Gastroesophageal sphincter (tissue), 4 donors: ENCODE data around the gene FNDC3B. TPM values are rescaled to one million over a fixed set of nuclear protein-coding genes. Genes with fewer than 3 reads are reported as not detected.

Source experiments
- ATAC-seq: fragments of 150-250 bp; one replicate; pipeline ENCODE4 v1.9.1; 2016; ENCODE audit warnings: mild to moderate bottlenecking, moderate library complexity
- H3K27ac ChIP-seq, 4 donors: fragments of 200-600 bp; sonication (generic) in 3 of 4; 1 replicate in 3 of 4; 2 replicates in 1 of 4; pipeline ENCODE4 v1.5.1; 2016 to 2019
- H3K27me3 ChIP-seq: fragments of 200-600 bp; sonication (generic); one replicate; pipeline ENCODE4 v1.5.1; 2019
- H3K36me3 ChIP-seq, 2 donors: fragments of 200-600 bp; sonication (generic); one replicate each; pipeline ENCODE4 v1.5.1; 2019; ENCODE audit warnings: control low read depth in 1 of 2
- H3K4me1 ChIP-seq, 3 donors: fragments of 200-600 bp; sonication (generic); 1 replicate in 2 of 3; 2 replicates in 1 of 3; pipeline ENCODE4 v1.5.1; 2016 to 2019; ENCODE audit warnings: control low read depth in 2 of 3
- H3K4me3 ChIP-seq, 2 donors: fragments of 200-600 bp; sonication (generic); one replicate each; pipeline ENCODE4 v1.5.1; 2019; ENCODE audit warnings: mild to moderate bottlenecking in 1 of 2, moderate library complexity in 1 of 2
- H3K9me3 ChIP-seq, 3 donors: fragments of 200-600 bp; sonication (generic); one replicate each; pipeline ENCODE4 v1.5.1; 2017 to 2019; ENCODE audit warnings: control low read depth in 2 of 3
- CTCF ChIP-seq, 4 experiments: fragments of 200-600 bp in 2 of 4; fragments of 450-650 bp in 2 of 4; sonication (generic) in 1 of 4; IDR thresholded peaks; one replicate each; pipeline ENCODE4 v1.5.1; 2017 to 2019; ENCODE audit warnings: antibody characterized with exemption in 4 of 4, mild to moderate bottlenecking in 2 of 4, moderate library complexity in 2 of 4
- EP300 ChIP-seq: sonication (generic); formaldehyde crosslinking; IDR thresholded peaks from one replicate; pipeline ENCODE4 v1.6.1; 2017; ENCODE audit warnings: antibody characterized with exemption, mild to moderate bottlenecking
- POLR2A ChIP-seq, 2 donors: fragments of 450-650 bp; IDR thresholded peaks; one replicate each; pipeline ENCODE4 v1.6.1; 2017; ENCODE audit warnings: antibody characterized with exemption in 2 of 2, mild to moderate bottlenecking in 2 of 2, moderate library complexity in 1 of 2
- POLR2AphosphoS5 ChIP-seq: sonication (generic); formaldehyde crosslinking; IDR thresholded peaks from one replicate; pipeline ENCODE4 v1.6.1; 2017; ENCODE audit warnings: antibody characterized with exemption
- WGBS, 2 donors: methylation state at CpG; one replicate each; pipeline ENCODE4 v1.1.5; 2018; ENCODE audit warnings: low coverage in 1 of 2; 5-methylcytosine and 5-hydroxymethylcytosine counted together
- total RNA-seq, 4 donors: library from RNA; depleted of rRNA; stranded (reverse); fragments of >200 nt; gene quantifications; one replicate each; pipeline ENCODE4 v1.1.0, GENCODE V29; 2016

FNDC3B gene
- total RNA-seq, 4 donors from 2014 or later, result 53.1 to 97.2 (median 70.8) TPM

GRCh38 chr3:172155897-172156585 lies 116.7 kb downstream of the FNDC3B start:
- H3K4me3 ChIP-seq, result no peak overlapping the region
- ATAC-seq, result no peak
- peak overlapping the region in 2 of 4 donors; percentile 8 to 84 for H3K27ac ChIP-seq
- 74 to 76% methylated on average over 4 to 8 of the region's 8 CpGs for WGBS, 2 donors
- TF ChIP-seq POLR2A (IDR thresholded peaks at IDR 0.05) (no peak), CTCF (IDR thresholded peaks at IDR 0.05) (no peak), EP300 (no peak), POLR2AphosphoS5 (no peak)
- no peaks in the 10 kb centered on the region for H3K36me3 ChIP-seq
- H3K4me1 ChIP-seq, result peaks cover 5 to 80% (median 26%) of the 10 kb centered on the region in 3 donors
- H3K9me3 ChIP-seq, result no peaks in the 10 kb centered on the region
- no peaks in the 10 kb centered on the region for H3K27me3 ChIP-seq

- no peak overlapping the region for H3K4me3 ChIP-seq
- no peaks in the 10 kb centered on the region for H3K27me3 ChIP-seq
- no peaks in the 10 kb centered on the region for H3K36me3 ChIP-seq
- no peaks in the 10 kb centered on the region for H3K9me3 ChIP-seq
- peak overlapping the region in 2 of 4 donors; percentile 8 to 25 for H3K27ac ChIP-seq
- ATAC-seq, result no peak
- H3K4me1 ChIP-seq, result peaks cover 5 to 80% (median 26%) of the 10 kb centered on the region in 3 donors
- no peak for TF ChIP-seq POLR2A (IDR thresholded peaks at IDR 0.05)
- TF ChIP-seq POLR2AphosphoS5, result no peak
- TF ChIP-seq EP300, result no peak
- no peak for TF ChIP-seq CTCF (IDR thresholded peaks at IDR 0.05)
- 66% methylated on average over 5 of the region's 5 CpGs for WGBS, 2 donors
Observed at GRCh38 chr3:172156586-172156955, 117.2 kb downstream of the FNDC3B start.

GRCh38 chr3:172157564-172158258 lies 118.3 kb downstream of the FNDC3B start:
- Histone ChIP-seq H3K4me3 (no peak overlapping the region), H3K27ac (no peak overlapping the region), H3K27me3 (no peaks in the 10 kb centered on the region), H3K4me1 (peaks cover 5 to 68% (median 17%) of the 10 kb centered on the region in 3 donors), H3K9me3 (no peaks in the 10 kb centered on the region), H3K36me3 (no peaks in the 10 kb centered on the region)
- TF ChIP-seq CTCF (IDR thresholded peaks at IDR 0.05), result no peak
- no peak for TF ChIP-seq POLR2A (IDR thresholded peaks at IDR 0.05)
- TF ChIP-seq EP300, result no peak
- no peak for ATAC-seq
- 92 to 100% methylated on average over 2 to 3 of the region's 3 CpGs for WGBS, 2 donors

GRCh38 chr3:172158741-172159140 lies 119.4 kb downstream of the FNDC3B start:
- no peaks in the 10 kb centered on the region for H3K27me3 ChIP-seq
- H3K9me3 ChIP-seq, result no peaks in the 10 kb centered on the region
- no peak overlapping the region for H3K27ac ChIP-seq
- no peak for ATAC-seq
- 100% methylated on average over 1 of the region's 4 CpGs; no CpG with 5 or more reads in 1 of the 2 donors for WGBS, 2 donors
- no peaks in the 10 kb centered on the region for H3K36me3 ChIP-seq
- no peak for TF ChIP-seq EP300
- no peak for TF ChIP-seq POLR2A (IDR thresholded peaks at IDR 0.05)
- TF ChIP-seq POLR2AphosphoS5, result no peak
- no peak for TF ChIP-seq CTCF (IDR thresholded peaks at IDR 0.05)
- H3K4me1 ChIP-seq, result peaks cover 0 to 58% (median 9%) of the 10 kb centered on the region in 3 donors
- no peak overlapping the region for H3K4me3 ChIP-seq

- Histone ChIP-seq H3K27ac (no peak overlapping the region), H3K4me1 (peaks cover 0 to 52% (median 7%) of the 10 kb centered on the region in 3 donors), H3K36me3 (no peaks in the 10 kb centered on the region), H3K27me3 (no peaks in the 10 kb centered on the region), H3K4me3 (no peak overlapping the region), H3K9me3 (no peaks in the 10 kb centered on the region)
- ATAC-seq, result no peak
- 88 to 89% methylated on average over 1 of the region's 1 CpG for WGBS, 2 donors
- no peak for TF ChIP-seq EP300
- TF ChIP-seq POLR2AphosphoS5, result no peak
- no peak for TF ChIP-seq CTCF (IDR thresholded peaks at IDR 0.05)
- no peak for TF ChIP-seq POLR2A (IDR thresholded peaks at IDR 0.05)
Observed at GRCh38 chr3:172159376-172159775, 120.0 kb downstream of the FNDC3B start.
